Upper lobe of right lung (tissue), 1 donor: ENCODE results near the gene SMIM45.
A peak's percentile ranks its signal among the peaks of the same experiment; 100 is the strongest.

ENCODE experiments used
- ATAC-seq: fragments of 200-7000 bp; cut with Tn5 transposase; one replicate; pipeline ENCODE4 v1.9.1; 2020; ENCODE audit warnings: mild to moderate bottlenecking, moderate library complexity
- DNase-seq: peaks from one replicate; pipeline ENCODE4 v3.0.0-alpha.2; 2020
- H3K27ac ChIP-seq: fragments of 200-600 bp; one replicate; pipeline ENCODE4 v1.8.0; 2022
- H3K27me3 ChIP-seq: fragments of 200-600 bp; one replicate; pipeline ENCODE4 v1.8.0; 2022; ENCODE audit warnings: mild to moderate bottlenecking
- H3K36me3 ChIP-seq: fragments of 200-600 bp; one replicate; pipeline ENCODE4 v1.8.0; 2022
- H3K4me1 ChIP-seq: fragments of 200-600 bp; one replicate; pipeline ENCODE4 v1.8.0; 2022
- H3K4me3 ChIP-seq: fragments of 200-600 bp; one replicate; pipeline ENCODE4 v1.8.0; 2022; ENCODE audit warnings: mild to moderate bottlenecking
- H3K9me3 ChIP-seq: fragments of 200-600 bp; one replicate; pipeline ENCODE4 v1.8.0; 2022
- intact Hi-C: fragments of 100-400 bp; cut with DNase I; formaldehyde crosslinking; loops from one replicate; pipeline ENCODE4 v1.11.0; 2022
- TF ChIP-seq, protein P1 (sequence below): fragments of 200-600 bp; IDR thresholded peaks from one replicate; pipeline ENCODE4 v1.8.0; 2022; ENCODE audit warnings: antibody characterized with exemption
- donor health status: DM: no; HTN: yes; CAD: no; lungs with severe emphysema.

SMIM45 gene

DNA sequence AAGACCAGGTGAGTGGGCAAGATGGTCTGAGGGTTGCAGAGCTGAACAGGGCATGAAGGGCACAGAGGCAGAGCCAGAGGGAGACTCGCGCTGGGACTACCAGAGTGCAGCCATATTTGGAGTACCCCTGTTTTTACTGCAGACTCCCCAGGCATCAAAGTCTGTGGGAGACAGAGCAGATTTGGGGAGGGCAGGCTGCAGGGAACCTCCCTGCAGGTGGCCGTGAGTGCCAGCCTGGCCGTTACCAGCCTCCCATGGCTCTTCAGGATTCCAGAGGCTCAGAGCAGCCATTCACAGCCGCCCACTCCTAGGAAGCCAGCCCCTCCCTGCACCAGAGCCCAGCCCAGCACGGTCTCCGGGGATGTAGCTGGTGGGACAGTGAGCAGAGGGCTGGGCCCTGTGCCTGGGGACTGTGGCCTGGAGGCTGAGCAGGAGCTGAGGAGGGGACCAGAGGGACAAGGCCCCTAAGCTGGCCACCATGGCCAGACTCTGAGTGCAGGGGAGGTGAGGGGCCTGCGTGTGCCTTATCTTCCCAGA, 17.2 kb downstream of the SMIM45 start, which contains the start of gene SEPTIN3:
SEPTIN3 (plus strand) TSS at position 334 of the 537 bp plus-strand sequence. CDS start 2,050 bp downstream, outside the sequence.
- Histone ChIP-seq H3K4me3 (no peak within 1 kb of the TSS), H3K36me3 (no peaks in the 10 kb centered on the region), H3K27me3 (peaks cover under 1% of the 10 kb centered on the region), H3K27ac (no peak within 1 kb of the TSS), H3K9me3 (no peaks in the 10 kb centered on the region), H3K4me1 (no peaks in the 10 kb centered on the region)
- ATAC-seq (peak; percentile 5), DNase-seq (no peak)
- TF ChIP-seq, protein P1, sequence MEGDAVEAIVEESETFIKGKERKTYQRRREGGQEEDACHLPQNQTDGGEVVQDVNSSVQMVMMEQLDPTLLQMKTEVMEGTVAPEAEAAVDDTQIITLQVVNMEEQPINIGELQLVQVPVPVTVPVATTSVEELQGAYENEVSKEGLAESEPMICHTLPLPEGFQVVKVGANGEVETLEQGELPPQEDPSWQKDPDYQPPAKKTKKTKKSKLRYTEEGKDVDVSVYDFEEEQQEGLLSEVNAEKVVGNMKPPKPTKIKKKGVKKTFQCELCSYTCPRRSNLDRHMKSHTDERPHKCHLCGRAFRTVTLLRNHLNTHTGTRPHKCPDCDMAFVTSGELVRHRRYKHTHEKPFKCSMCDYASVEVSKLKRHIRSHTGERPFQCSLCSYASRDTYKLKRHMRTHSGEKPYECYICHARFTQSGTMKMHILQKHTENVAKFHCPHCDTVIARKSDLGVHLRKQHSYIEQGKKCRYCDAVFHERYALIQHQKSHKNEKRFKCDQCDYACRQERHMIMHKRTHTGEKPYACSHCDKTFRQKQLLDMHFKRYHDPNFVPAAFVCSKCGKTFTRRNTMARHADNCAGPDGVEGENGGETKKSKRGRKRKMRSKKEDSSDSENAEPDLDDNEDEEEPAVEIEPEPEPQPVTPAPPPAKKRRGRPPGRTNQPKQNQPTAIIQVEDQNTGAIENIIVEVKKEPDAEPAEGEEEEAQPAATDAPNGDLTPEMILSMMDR, result no peak
- intact Hi-C loops, result loop anchor here (10.0 kb wide), 1 partner anchor 466 kb away; the partner anchor contains the start of gene NFAM1

DNA sequence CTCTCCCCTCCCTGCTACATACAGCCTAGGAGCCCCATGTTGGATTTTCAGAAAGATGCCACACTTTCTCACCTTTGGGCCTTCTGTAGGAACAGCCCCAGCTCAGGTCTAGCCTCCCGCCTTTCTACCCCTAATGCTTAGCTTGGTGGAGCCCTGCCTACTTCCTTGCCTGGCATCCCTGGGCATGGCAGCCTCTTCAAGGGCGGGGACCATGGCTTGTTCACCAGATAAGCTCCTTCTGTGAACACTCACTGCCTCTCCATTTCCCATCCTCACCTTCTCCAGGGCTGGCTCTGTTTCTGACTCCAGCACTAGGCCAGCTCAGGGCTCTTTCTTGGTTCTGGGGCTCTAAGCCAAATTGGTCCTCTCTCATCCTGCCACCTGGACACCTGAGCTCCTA, 18.7 kb downstream of the SMIM45 start:
- no peak for ATAC-seq
- H3K4me3 ChIP-seq, result no peak overlapping the region
- TF ChIP-seq, protein P1, result no peak

DNA sequence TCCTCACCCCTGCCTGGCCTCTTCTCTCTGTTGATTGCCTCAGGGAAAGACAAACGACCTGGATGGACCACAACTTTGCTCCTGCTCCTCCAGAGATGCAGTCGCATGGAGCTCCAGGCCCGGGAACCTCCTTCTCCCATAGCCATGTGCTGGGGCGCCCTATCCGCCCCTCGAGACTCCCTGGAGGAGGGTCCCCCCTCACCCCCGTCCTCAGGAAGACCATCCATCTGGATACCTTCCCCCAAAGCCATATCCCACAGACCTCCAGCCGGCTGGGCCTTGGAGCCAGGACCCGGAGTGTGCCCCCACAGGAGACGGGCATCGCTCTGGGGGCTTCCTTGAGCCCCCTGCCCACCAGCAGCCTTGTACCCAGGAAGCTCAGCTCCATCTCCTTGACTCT, 19.5 kb downstream of the SMIM45 start:
- no peak for DNase-seq
- intact Hi-C loops, result no loop called here

More for the DNA sequence above, 18.7 kb downstream of the SMIM45 start:
- peaks cover 14% of the 10 kb centered on the region for H3K27me3 ChIP-seq
- H3K4me1 ChIP-seq, result no peaks in the 10 kb centered on the region
- intact Hi-C loops, result no loop called here
- no peaks in the 10 kb centered on the region for H3K36me3 ChIP-seq
- DNase-seq, result no peak
- no peak overlapping the region for H3K27ac ChIP-seq
- H3K9me3 ChIP-seq, result no peaks in the 10 kb centered on the region

DNA sequence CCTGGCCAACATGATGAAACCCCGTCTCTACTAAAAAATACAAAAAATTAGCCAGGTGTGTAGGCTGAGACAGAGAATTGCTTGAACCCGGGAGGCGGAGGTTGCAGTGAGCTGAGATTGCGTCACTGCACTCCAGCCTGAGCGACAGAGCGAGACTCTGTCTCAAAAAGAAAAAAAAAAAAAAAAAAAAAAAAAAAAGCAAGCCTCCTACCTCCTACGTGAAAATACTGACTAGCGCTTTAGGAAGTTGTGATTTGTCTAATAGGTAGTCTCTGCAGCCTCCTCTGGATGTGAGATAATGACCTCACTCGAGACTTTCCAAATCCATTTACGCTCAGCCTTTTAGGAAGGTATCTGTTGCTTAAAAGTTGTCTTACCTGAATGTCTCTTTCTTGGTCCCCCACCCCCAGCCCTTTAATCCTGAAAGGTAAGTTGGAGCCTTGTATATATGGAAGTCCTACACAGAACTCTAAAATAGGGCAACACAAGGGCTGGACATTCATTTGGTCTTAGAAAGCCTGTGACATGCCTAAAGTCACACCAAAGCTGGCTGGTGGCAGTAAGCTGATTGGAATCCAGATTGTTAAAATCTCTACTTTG, 22.8 kb downstream of the SMIM45 start:
- Histone ChIP-seq H3K27me3 (peaks cover 35% of the 10 kb centered on the region), H3K4me1 (peaks cover 9% of the 10 kb centered on the region), H3K36me3 (no peaks in the 10 kb centered on the region), H3K27ac (no peak overlapping the region), H3K9me3 (no peaks in the 10 kb centered on the region), H3K4me3 (no peak overlapping the region)
- intact Hi-C loops, result no loop called here
- ATAC-seq (no peak), DNase-seq (no peak)
- TF ChIP-seq, protein P1, result no peak

More for the DNA sequence above, 19.5 kb downstream of the SMIM45 start:
- Histone ChIP-seq H3K4me1 (peaks cover 4% of the 10 kb centered on the region), H3K4me3 (no peak overlapping the region), H3K36me3 (no peaks in the 10 kb centered on the region), H3K27ac (no peak overlapping the region), H3K27me3 (peaks cover 22% of the 10 kb centered on the region), H3K9me3 (no peaks in the 10 kb centered on the region)
- TF ChIP-seq, protein P1, result no peak
- ATAC-seq, result no peak

DNA sequence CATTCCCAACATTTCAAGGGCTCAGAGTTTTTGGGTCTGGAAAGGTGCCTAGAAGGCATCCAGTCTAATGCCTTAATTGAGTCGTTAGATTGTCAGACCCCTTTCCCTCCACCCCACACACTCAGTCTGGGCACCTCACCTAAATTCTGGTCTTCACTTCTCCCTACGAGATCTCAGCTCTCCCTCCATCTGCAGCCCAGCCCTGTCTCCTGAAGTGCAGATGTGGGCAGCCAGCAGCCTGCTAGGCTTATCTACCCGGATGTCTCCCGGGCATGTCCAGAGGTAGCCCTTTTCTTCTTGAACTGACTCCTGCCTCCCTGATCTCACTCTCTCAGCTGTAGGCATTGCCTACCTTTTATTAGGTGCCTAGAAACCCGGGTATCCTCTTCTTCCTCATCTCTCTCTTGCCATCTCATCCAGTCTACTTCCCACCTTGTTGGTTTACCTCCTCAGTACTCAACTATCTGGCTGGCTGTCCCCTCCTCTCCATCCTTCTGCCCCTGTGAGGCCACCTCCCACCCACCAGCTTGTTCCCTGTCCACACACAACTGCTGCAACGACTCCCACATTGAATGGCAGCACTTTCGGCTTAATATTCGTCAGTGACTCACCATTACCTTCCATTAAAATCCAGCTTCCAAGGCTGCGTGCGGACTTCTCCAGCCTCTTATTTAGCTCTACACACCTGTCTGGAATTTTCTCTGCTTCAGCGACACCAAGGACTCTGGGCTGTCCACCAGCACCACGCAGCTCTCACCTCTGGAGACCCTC, 23.5 kb downstream of the SMIM45 start:
- Histone ChIP-seq H3K4me3 (no peak overlapping the region), H3K36me3 (no peaks in the 10 kb centered on the region), H3K9me3 (no peaks in the 10 kb centered on the region), H3K27ac (no peak overlapping the region), H3K27me3 (peaks cover 35% of the 10 kb centered on the region), H3K4me1 (peaks cover 9% of the 10 kb centered on the region)
- DNase-seq (no peak), ATAC-seq (no peak)
- TF ChIP-seq, protein P1, result no peak
- intact Hi-C loops, result no loop called here
